ENCODE measurements around the gene CFAP99.

The CFAP99 gene

DNA sequence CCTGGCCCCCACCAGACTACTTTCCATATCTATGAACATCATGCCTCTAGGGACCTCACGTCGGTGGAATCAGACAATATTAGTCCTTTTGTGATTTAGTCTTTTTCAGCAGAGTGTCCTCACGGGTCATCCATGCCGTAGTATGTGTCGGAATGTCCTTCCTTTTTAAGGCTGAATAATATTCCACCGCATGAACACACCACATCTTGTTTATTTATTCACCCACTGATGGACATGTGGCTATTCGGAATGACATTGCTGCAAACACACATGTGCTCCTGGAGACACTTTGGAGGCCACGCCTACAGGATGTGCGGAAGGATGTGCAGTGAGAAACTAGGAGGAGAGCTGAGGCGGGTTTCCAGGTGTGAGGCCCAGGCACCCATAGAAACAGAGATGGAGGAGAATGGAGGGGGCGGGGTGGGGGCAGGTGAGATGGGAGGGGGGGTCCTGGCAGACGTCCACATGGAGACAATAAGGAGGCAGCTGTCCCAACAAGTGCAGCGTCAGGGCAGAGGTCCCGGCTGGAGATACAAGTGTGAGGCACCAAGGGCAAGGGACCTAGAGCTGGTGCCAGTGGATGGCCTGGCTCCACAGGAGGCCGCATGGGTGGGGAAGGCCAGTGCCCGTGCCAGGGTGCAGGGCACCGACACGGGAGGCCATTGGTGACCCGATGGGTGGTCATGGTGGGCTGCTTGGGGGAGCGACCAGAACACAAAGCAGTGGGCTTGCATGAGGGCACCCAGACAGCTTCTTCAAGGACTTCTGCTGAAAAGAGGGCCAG is 21.0 kb upstream of the CFAP99 start:
- DNase-seq (ENCODE audit: low spot score in 2 of 2) (no peak), ATAC-seq (ENCODE audit: low read depth) (no peak)
- Mint-ChIP-seq H3K4me1 (peaks cover 11% of the 10 kb centered on the region), H3K27me3 (peaks cover 37% of the 10 kb centered on the region), H3K9me3 (no peaks in the 10 kb centered on the region), H3K36me3 (peaks cover 4% of the 10 kb centered on the region), H3K27ac (no peak overlapping the region), H3K4me3 (no peak overlapping the region)

DNA sequence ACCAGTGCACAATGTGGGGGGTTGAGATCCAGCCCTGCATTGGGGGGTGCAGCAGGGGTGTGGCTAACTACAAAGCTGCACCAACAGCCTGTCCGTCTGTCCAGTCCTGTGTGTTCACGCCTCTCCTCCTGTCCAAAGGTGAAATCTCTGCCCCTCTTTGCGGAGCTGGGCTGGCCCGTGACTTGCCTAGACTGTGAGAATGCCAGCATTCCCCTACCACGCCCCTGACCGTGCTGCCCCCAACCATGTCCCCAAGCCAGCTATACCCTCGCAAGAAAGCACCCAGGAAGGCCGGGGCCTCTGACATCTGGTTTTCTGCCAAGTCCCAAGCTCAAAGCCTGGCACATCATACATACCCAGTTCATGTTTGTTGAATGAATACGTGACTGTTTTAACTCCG is 19.5 kb upstream of the CFAP99 start:
- H3K36me3 Mint-ChIP-seq, result peaks cover 4% of the 10 kb centered on the region
- H3K9me3 Mint-ChIP-seq, result peaks cover under 1% of the 10 kb centered on the region
- H3K27me3 Mint-ChIP-seq, result peaks cover 31% of the 10 kb centered on the region
- no peak overlapping the region for H3K27ac Mint-ChIP-seq
- no peak overlapping the region for H3K4me3 Mint-ChIP-seq
- ATAC-seq (ENCODE audit: low read depth) (no peak), DNase-seq (ENCODE audit: low spot score in 2 of 2) (no peak)
- peaks cover 3% of the 10 kb centered on the region for H3K4me1 Mint-ChIP-seq

DNA sequence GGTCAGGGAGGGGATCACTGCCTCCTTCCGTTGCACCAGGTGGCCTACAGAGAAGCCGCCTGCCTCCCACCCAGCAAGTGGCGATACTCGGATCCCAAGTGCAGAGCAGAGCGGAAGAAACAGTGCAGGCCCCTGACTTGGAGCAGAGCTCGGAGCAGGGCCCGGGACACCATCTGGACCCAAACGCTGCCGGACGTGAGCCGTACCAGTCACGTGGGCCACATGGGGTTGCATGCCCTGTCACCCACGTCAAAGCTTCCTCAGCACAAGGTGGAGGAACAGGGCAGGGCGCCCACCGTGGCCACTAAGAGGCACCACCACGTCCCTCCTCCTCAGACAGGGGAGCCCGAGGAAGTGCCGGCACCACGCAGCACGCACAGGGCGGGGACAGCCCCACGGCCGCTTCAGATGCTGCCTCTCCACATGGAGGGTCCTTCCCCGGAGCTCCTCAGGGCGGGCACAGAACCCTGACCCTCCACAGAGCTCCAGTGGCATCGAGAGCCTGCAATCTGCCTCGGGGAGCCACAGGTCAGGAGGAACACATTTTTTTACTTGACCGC is 19.0 kb upstream of the CFAP99 start:
- Mint-ChIP-seq H3K27me3 (peaks cover 27% of the 10 kb centered on the region), H3K36me3 (peaks cover 4% of the 10 kb centered on the region), H3K27ac (no peak overlapping the region), H3K4me1 (peaks cover 3% of the 10 kb centered on the region), H3K4me3 (no peak overlapping the region), H3K9me3 (peaks cover 2% of the 10 kb centered on the region)
- DNase-seq (ENCODE audit: low spot score in 2 of 2) (no peak), ATAC-seq (ENCODE audit: low read depth) (no peak)

DNA sequence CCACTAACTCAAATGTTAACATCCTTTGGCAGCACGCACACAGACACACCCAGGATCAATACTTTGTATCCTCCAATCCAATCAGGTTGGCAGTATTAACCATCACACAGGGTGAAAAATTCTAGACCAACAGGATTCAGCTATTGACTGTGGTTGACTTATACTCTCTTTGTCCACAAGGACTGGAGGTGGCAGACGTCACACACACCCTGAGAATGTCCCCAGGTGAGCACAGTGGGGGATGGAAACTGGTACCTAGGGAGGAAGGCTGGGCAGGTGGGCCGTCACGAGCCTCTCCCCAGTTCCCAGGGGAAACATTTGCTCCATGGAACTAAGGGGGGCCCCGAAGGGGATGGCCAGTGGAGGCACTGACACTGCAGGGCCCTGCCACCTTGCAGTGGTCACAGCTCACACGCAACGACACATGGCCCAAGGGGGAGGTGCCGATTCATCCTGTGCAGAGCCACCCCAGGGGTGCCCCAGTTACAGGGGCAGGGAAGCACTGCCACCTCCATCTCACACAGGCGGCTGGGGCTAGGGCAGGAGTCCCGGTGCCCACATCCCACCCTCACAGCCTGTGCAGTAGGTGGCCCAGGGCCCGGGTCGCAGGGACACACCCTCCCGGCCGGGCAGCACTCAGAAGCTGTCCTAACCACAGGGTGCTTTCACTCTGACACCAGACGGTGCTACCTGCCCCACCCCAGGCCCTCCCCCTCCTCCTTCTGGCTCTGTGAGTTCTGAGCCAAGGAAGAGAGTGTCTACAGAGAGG is 17.7 kb upstream of the CFAP99 start:
- H3K9me3 Mint-ChIP-seq, result peaks cover 2% of the 10 kb centered on the region
- DNase-seq (ENCODE audit: low spot score in 2 of 2), result no peak
- peaks cover 4% of the 10 kb centered on the region for H3K36me3 Mint-ChIP-seq
- H3K4me1 Mint-ChIP-seq, result peaks cover 3% of the 10 kb centered on the region
- no peak overlapping the region for H3K27ac Mint-ChIP-seq
- H3K4me3 Mint-ChIP-seq, result no peak overlapping the region
- peaks cover 21% of the 10 kb centered on the region for H3K27me3 Mint-ChIP-seq
- no peak for ATAC-seq (ENCODE audit: low read depth)

DNA sequence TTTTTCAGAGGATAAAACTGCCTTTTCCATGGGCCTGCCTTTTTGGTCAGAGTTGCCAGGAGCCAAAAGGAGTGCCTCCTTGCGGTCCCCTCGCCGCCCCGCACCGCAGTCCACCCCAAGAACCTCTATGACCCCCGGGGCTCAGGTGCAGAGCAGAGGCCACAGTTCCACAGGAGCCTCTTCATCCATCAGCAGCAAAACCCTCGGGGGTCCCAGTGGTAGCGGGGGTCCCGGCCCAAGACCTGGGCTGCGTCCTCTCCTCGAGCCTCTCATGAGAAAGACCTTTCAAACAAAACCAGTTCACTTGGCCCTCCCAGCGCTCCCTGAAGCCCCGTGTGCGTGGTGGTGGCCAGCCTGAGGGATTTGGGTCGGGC is 17.2 kb upstream of the CFAP99 start:
- peaks cover 3% of the 10 kb centered on the region for H3K4me1 Mint-ChIP-seq
- H3K4me3 Mint-ChIP-seq, result no peak overlapping the region
- peaks cover 21% of the 10 kb centered on the region for H3K27me3 Mint-ChIP-seq

DNA sequence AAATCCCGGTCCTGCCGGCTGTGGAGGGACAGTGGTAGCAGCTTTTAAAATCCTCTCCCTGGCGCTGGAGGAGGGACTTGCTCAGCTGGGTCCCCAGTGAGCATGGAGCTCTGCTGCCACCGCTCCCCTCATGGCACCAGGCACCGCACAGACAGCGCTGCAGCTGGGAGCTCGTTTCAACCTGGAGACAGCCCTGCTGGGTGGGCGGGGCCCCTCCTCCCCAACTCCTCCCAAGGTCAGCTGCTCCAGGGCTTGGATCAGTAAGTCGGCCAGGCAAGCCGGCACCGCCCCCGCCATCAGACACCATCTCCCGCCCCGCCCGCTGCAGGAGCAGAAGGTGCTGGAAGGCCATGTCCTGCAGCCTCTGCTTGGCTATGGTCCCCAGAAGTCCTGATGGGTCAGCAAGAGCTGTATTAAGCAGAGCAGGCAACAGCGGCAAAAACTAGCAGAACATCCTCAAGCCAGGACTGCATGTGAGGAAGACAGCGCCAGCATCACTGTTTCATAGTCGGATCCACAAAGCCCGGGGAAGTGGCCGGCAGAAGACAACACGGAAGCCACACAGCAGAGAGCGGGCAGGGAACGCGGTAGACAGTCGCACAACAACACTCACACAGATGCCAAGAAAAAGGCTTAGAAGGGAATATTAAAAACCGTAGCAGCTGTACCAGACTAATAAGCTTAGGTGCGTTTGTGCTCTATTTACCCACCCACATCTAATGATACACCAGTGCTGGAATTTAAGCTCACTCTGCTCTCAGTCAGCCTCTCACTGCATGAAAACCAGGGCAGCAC is 16.5 kb upstream of the CFAP99 start:
- peaks cover 21% of the 10 kb centered on the region for H3K27me3 Mint-ChIP-seq
- H3K4me1 Mint-ChIP-seq, result peaks cover 3% of the 10 kb centered on the region

More for the DNA sequence above, 17.2 kb upstream of the CFAP99 start:
- Mint-ChIP-seq H3K9me3 (peaks cover 2% of the 10 kb centered on the region), H3K36me3 (peaks cover 4% of the 10 kb centered on the region), H3K27ac (no peak overlapping the region)
- DNase-seq (ENCODE audit: low spot score in 2 of 2) (no peak), ATAC-seq (ENCODE audit: low read depth) (no peak)

DNA sequence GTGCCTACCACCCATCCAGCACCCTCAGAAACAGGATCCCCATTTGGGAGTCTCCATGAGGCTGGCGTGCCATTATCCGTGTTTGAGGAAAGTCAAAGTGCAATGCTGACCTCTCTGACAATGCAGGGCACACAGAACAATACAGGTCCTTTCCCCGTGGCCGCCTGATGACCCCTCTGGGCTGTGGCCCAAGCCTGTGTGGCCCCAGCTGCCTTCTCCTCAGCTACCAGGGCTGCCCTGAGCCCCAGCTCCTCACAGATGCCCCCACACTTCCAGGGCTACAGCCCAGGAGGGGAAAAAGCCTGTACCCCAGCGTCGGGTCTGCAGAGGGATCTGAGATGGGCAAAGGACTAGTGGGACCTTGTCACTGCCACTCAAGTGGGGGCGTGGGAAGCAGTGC is 15.8 kb upstream of the CFAP99 start:
- no peak overlapping the region for H3K27ac Mint-ChIP-seq

More for the DNA sequence above, 16.5 kb upstream of the CFAP99 start:
- Mint-ChIP-seq H3K36me3 (peaks cover 4% of the 10 kb centered on the region), H3K4me3 (no peak overlapping the region), H3K9me3 (peaks cover 2% of the 10 kb centered on the region), H3K27ac (no peak overlapping the region)
- DNase-seq (ENCODE audit: low spot score in 2 of 2), result no peak
- no peak for ATAC-seq (ENCODE audit: low read depth)

DNA sequence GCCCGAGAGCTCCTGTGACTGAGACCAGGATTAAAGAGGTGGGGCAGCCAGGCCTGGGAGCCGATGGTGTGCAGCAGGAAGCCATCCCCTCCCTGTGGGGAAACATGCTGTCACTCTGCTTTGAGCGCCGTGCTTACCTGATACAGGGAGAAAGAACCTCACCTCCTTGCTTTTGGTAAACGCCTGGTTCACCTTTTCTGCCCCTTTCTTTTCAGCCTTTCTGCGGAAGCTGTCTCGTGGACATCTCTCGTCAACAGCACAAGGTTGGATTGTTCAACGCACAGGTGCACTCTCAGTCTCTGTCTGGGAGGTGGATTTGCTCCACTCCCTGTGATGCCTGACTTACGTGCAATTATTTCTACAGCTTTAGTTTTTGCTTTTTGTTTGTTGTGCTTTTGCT is 12.3 kb upstream of the CFAP99 start:
- H3K9me3 Mint-ChIP-seq, result peaks cover 2% of the 10 kb centered on the region
- H3K4me1 Mint-ChIP-seq, result no peaks in the 10 kb centered on the region
- H3K27ac Mint-ChIP-seq, result no peak overlapping the region
- H3K4me3 Mint-ChIP-seq, result no peak overlapping the region
- H3K27me3 Mint-ChIP-seq, result peaks cover 9% of the 10 kb centered on the region
- H3K36me3 Mint-ChIP-seq, result no peaks in the 10 kb centered on the region
- ATAC-seq (ENCODE audit: low read depth) (no peak), DNase-seq (ENCODE audit: low spot score in 2 of 2) (no peak)

More for the DNA sequence above, 15.8 kb upstream of the CFAP99 start:
- H3K9me3 Mint-ChIP-seq, result peaks cover 2% of the 10 kb centered on the region
- H3K27me3 Mint-ChIP-seq, result peaks cover 16% of the 10 kb centered on the region
- DNase-seq (ENCODE audit: low spot score in 2 of 2), result no peak
- H3K36me3 Mint-ChIP-seq, result no peaks in the 10 kb centered on the region
- ATAC-seq (ENCODE audit: low read depth), result no peak
- H3K4me3 Mint-ChIP-seq, result no peak overlapping the region
- no peaks in the 10 kb centered on the region for H3K4me1 Mint-ChIP-seq

DNA sequence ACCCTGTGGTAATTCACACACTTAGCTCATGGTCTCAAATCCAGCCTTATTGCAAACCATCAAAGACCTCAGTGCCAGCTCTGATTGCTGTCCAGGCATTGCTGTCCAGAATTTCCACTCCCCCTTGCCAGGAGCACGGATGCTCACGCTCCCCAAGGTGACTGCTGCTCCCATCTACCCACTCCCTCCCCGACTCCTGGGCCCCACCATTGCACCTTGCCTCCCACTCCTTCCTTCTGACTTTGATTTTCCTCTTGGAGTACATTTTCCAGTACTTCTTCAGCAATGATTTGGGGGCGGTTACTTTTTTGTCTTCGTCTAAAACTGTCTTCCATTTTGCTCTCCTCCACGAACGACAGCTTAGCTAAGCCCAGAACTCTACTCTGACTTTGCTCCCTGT is 11.8 kb upstream of the CFAP99 start:
- Mint-ChIP-seq H3K27me3 (peaks cover 7% of the 10 kb centered on the region), H3K36me3 (no peaks in the 10 kb centered on the region), H3K27ac (no peak overlapping the region), H3K4me3 (no peak overlapping the region), H3K4me1 (no peaks in the 10 kb centered on the region), H3K9me3 (peaks cover 2% of the 10 kb centered on the region)
- DNase-seq (ENCODE audit: low spot score in 2 of 2) (no peak), ATAC-seq (ENCODE audit: low read depth) (no peak)

DNA sequence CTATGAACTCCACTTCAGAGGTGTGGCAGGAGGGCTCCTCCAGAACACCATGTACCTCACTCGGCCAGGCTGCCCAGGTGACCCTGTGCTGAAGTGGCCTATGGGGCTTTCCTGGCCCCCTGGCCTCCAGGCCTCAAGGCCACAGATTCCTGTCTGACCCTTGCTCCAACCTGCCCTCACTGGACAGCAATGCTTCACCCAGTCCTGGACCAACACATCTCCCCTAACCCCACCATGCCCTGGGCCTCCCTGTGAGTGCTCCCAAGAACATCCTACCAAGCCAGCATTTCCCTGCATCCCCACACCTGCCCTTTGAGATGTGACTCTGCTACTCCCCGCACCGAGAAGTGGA is 10.8 kb upstream of the CFAP99 start:
- DNase-seq (ENCODE audit: low spot score in 2 of 2) (no peak), ATAC-seq (ENCODE audit: low read depth) (no peak)
- Mint-ChIP-seq H3K9me3 (peaks cover 2% of the 10 kb centered on the region), H3K4me3 (no peak overlapping the region), H3K27ac (no peak overlapping the region), H3K27me3 (peaks cover 12% of the 10 kb centered on the region), H3K36me3 (no peaks in the 10 kb centered on the region), H3K4me1 (peaks cover 8% of the 10 kb centered on the region)

DNA sequence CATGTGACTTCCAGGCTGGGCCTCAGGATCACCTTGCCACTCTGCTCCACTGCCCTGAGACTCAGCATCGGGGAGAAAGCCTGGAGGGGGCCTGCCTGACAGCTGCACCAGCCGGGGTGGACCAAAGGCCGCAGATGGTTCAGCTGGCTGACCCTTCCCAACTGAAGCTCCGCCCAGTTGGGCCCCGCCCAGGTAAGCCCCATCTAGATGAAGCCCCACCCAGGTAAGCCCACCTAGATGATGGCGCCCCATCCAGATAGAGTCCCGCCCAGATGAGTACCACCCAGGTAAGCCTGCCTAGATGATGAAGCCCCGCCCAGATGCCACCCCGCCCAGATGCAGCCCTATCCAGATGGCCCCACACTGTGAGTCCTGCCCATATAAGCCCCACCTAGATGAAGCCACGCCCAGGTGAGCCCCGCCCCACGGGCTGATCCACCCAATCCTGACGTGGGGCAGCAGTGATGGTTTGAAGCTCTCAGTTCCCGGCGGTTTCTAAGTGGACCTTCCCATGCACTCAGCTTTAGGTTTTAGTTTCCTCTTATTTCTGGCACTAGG is 10.3 kb upstream of the CFAP99 start:
- H3K4me1 Mint-ChIP-seq, result peaks cover 12% of the 10 kb centered on the region
- H3K27me3 Mint-ChIP-seq, result peaks cover 12% of the 10 kb centered on the region
- DNase-seq (ENCODE audit: low spot score in 2 of 2), result no peak
- no peak for ATAC-seq (ENCODE audit: low read depth)
- no peak overlapping the region for H3K4me3 Mint-ChIP-seq
- no peak overlapping the region for H3K27ac Mint-ChIP-seq
- peaks cover 2% of the 10 kb centered on the region for H3K9me3 Mint-ChIP-seq
- no peaks in the 10 kb centered on the region for H3K36me3 Mint-ChIP-seq

DNA sequence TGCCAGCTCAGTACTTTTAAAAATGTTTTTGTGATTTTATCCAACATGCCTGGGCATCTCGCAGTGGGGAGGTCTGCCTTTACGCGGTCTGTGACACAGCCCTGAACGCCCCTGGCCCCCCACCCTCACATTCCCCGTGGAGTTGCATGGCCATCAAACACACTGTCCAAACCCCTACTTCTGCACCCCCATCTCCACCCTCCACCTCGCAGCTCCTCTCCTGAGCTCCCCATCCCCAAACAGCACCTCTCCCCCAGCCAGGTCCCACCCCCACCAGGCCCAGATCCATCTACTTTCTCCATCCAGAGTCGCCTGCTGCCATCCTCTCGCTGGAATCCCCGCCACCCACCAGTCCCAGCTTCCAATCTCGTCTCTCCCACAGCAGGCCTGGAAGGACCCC is 9.8 kb upstream of the CFAP99 start:
- H3K27me3 Mint-ChIP-seq, result peaks cover 12% of the 10 kb centered on the region
- no peak overlapping the region for H3K4me3 Mint-ChIP-seq
- ATAC-seq (ENCODE audit: low read depth) (no peak), DNase-seq (ENCODE audit: low spot score in 2 of 2) (no peak)
- H3K4me1 Mint-ChIP-seq, result peaks cover 12% of the 10 kb centered on the region
- no peak overlapping the region for H3K27ac Mint-ChIP-seq
- no peaks in the 10 kb centered on the region for H3K36me3 Mint-ChIP-seq
- H3K9me3 Mint-ChIP-seq, result peaks cover 2% of the 10 kb centered on the region

DNA sequence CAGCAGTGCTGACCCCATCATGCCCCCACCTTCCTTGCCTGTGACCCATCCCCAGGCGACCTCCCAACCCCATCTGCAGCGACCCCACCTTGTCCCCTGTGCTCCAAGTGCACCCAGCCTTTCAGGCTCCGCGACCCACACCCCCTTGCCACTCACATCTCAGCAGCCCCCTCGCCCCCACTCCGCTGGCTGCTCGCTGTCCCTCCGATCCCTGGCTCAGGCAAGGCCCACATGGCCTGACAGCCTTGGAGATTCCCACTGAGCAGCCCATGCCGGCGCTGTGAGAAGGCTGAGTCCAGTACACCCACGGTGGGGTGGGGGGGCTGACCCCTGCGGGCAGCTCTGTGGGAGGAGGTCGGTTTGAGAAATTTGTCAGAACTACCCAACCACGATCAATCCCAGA is 9.4 kb upstream of the CFAP99 start:
- H3K27me3 Mint-ChIP-seq, result peaks cover 12% of the 10 kb centered on the region
- no peak for ATAC-seq (ENCODE audit: low read depth)
- H3K4me1 Mint-ChIP-seq, result peaks cover 12% of the 10 kb centered on the region
- H3K4me3 Mint-ChIP-seq, result no peak overlapping the region
- no peak for DNase-seq (ENCODE audit: low spot score in 2 of 2)
- no peaks in the 10 kb centered on the region for H3K36me3 Mint-ChIP-seq
- H3K9me3 Mint-ChIP-seq, result no peaks in the 10 kb centered on the region
- H3K27ac Mint-ChIP-seq, result no peak overlapping the region
